Body of pancreas (tissue), 4 donors: ENCODE measurements around the gene LMBRD1.

Experiments used
- POLR2A ChIP-seq, 3 donors: fragments of 450-650 bp; IDR thresholded peaks; one replicate each; pipeline ENCODE4 v1.6.1; 2016; ENCODE audit warnings: antibody characterized with exemption in 3 of 3, mild to moderate bottlenecking in 2 of 3
- TF ChIP-seq, protein P1 (sequence below), 7 experiments: fragments of 450-650 bp in 4 of 7; fragments of 200-600 bp in 3 of 7; sonication (generic) in 3 of 7; IDR thresholded peaks; one replicate each; pipeline ENCODE4 v1.5.1; 2016 to 2019; ENCODE audit warnings: antibody characterized with exemption in 7 of 7

DNA sequence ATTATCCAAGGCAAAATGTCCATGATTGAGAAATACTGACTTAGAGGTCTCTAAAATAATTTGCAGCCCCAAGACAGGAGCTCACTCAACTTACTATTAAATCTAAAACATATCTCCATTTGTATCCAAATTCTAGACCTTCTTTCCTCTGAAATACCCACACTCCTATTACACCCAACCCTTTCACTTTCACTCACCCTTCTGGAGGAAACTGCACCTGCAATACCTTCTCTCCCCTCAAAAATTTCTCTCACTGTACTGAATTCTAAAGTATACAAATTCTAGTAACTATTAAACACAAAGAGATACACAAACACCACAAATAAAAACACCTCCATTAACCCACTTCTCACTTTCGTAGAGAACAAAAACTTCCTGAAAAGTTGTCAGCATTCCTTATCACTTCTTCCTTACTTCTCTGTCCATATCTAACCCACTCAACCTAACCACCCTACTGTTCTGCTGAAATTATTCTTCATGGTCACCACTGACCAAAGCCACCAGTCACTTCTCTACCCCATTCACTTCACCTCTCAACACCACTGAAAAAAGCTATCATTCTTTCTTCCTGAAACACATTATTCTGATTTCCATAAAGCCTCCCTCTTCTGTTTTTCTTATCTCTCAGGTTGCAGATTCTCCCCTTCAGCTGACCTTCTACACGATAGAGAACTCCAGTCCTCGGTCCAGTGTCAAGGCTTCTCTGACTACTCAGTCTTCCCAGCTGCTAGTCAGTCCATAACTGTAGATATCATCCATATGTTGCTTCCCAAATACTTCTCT is 12.0 kb downstream of the LMBRD1 start:
- TF ChIP-seq, protein P1, sequence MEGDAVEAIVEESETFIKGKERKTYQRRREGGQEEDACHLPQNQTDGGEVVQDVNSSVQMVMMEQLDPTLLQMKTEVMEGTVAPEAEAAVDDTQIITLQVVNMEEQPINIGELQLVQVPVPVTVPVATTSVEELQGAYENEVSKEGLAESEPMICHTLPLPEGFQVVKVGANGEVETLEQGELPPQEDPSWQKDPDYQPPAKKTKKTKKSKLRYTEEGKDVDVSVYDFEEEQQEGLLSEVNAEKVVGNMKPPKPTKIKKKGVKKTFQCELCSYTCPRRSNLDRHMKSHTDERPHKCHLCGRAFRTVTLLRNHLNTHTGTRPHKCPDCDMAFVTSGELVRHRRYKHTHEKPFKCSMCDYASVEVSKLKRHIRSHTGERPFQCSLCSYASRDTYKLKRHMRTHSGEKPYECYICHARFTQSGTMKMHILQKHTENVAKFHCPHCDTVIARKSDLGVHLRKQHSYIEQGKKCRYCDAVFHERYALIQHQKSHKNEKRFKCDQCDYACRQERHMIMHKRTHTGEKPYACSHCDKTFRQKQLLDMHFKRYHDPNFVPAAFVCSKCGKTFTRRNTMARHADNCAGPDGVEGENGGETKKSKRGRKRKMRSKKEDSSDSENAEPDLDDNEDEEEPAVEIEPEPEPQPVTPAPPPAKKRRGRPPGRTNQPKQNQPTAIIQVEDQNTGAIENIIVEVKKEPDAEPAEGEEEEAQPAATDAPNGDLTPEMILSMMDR (IDR thresholded peaks at IDR 0.05), result peak in 2 of 7 experiments; percentile 11 to 25
- no peak for TF ChIP-seq POLR2A (IDR thresholded peaks at IDR 0.05)
